IMR-90 (cell line): ENCODE results near the gene ERH.

Source experiments
- BHLHE40 ChIP-seq: fragments of 150-350 bp; IDR thresholded peaks from 2 replicates; pipeline ENCODE4 v1.6.1; 2016; ENCODE audit warnings: mild to moderate bottlenecking, low read depth, low read length
- CEBPB ChIP-seq: IDR thresholded peaks from 2 replicates; pipeline ENCODE4 v1.6.1; 2012; ENCODE audit warnings: low read depth, low read length, improper control_type of control experiment
- CHD1 ChIP-seq: IDR thresholded peaks from 2 replicates; pipeline ENCODE4 v1.6.1; 2012; ENCODE audit warnings: low read depth, low read length, improper control_type of control experiment
- FOS ChIP-seq: fragments of 150-350 bp; IDR thresholded peaks from 2 replicates; pipeline ENCODE4 v1.6.1; 2016; ENCODE audit warnings: low read depth, low read length
- MAFK ChIP-seq: IDR thresholded peaks from 2 replicates; pipeline ENCODE4 v1.6.1; 2012; ENCODE audit warnings: low read depth, low read length, improper control_type of control experiment
- MAZ ChIP-seq: IDR thresholded peaks from 2 replicates; pipeline ENCODE4 v1.6.1; 2012; ENCODE audit warnings: low read depth, mild to moderate bottlenecking, low read length, improper control_type of control experiment, moderate library complexity, borderline replicate concordance
- POLR2A ChIP-seq: IDR thresholded peaks from 2 replicates; pipeline ENCODE4 v1.6.1; 2012; ENCODE audit warnings: mild to moderate bottlenecking, low read depth, low read length
- RAD21 ChIP-seq: IDR thresholded peaks from 2 replicates; pipeline ENCODE4 v1.6.1; 2012; ENCODE audit warnings: low read length, improper control_type of control experiment
- RFX5 ChIP-seq: IDR thresholded peaks from 2 replicates; pipeline ENCODE4 v1.8.0; 2012; ENCODE audit warnings: low read depth, mild to moderate bottlenecking, low read length, moderate library complexity
- SMC3 ChIP-seq: fragments of 150-350 bp; IDR thresholded peaks from 2 replicates; pipeline ENCODE4 v1.6.1; 2016; ENCODE audit warnings: low read depth, mild to moderate bottlenecking, antibody characterized with exemption, low read length, moderate library complexity
- TF ChIP-seq, protein P1 (sequence below): conservative IDR thresholded peaks from 2 replicates; pipeline ENCODE4 v1.5.1; 2012; ENCODE audit warnings: mild to moderate bottlenecking, low read depth, low read length, improper control_type of control experiment

DNA sequence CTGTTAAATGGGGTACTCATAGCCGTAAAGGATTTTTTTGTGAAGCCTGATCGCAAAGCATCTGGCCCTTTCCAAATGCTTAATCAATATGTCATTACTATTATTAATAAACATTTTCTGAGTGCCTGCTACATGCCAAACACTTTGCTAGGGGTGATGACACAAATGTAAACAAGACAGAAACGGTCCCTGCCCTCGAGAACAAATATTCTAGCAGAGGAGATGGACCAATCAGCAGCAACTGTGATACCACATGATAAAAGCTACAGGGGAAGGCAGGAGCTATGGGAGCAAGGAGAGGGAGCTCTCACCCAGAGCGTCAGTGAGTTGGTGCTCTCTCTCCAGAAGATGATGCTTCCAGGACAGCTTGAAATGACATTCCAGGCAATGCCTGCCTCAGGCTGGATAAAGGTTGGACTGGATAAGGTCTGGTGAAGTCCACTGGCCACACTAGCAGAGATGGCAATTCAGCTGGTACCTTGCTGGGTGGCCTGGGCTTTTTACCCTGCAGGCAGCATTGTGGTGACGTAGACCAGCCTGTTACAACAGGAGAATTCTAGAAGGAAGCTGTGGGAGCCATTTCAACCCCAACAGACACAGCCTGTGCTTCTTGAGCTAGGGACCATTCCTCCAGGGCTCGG is 41.1 kb downstream of the ERH start:
- no peak for TF ChIP-seq MAFK
- no peak for TF ChIP-seq RAD21
- TF ChIP-seq, protein P1, sequence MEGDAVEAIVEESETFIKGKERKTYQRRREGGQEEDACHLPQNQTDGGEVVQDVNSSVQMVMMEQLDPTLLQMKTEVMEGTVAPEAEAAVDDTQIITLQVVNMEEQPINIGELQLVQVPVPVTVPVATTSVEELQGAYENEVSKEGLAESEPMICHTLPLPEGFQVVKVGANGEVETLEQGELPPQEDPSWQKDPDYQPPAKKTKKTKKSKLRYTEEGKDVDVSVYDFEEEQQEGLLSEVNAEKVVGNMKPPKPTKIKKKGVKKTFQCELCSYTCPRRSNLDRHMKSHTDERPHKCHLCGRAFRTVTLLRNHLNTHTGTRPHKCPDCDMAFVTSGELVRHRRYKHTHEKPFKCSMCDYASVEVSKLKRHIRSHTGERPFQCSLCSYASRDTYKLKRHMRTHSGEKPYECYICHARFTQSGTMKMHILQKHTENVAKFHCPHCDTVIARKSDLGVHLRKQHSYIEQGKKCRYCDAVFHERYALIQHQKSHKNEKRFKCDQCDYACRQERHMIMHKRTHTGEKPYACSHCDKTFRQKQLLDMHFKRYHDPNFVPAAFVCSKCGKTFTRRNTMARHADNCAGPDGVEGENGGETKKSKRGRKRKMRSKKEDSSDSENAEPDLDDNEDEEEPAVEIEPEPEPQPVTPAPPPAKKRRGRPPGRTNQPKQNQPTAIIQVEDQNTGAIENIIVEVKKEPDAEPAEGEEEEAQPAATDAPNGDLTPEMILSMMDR = no peak
- TF ChIP-seq SMC3 = no peak
- no peak for TF ChIP-seq FOS
- no peak for TF ChIP-seq BHLHE40
- no peak for TF ChIP-seq RFX5
- TF ChIP-seq MAZ = no peak
- no peak for TF ChIP-seq POLR2A
- TF ChIP-seq CHD1 = no peak
- no peak for TF ChIP-seq CEBPB
